Neural progenitor cell (in vitro differentiated cells): Measurements from ENCODE around the gene CDH20. TPM values are rescaled to one million over a fixed set of nuclear protein-coding genes. Genes with fewer than 3 reads are reported as not detected.
A peak's percentile ranks its signal among the peaks of the same experiment; 100 is the strongest.

Source experiments
- DNase-seq: peaks from one replicate; pipeline ENCODE4 v3.0.0-alpha.2; 2016; ENCODE audit warnings: low spot score
- H2AFZ ChIP-seq: fragments of 200-600 bp; sonication (generic); replicated peaks from 2 replicates; pipeline ENCODE4 v1.6.1; 2016; ENCODE audit warnings: antibody characterized with exemption
- H3F3A ChIP-seq: fragments of 200-600 bp; sonication (generic); 2 replicates; pipeline ENCODE4 v1.6.1; 2016; ENCODE audit warnings: antibody characterized with exemption, low read depth
- H3K27ac ChIP-seq: fragments of 200-600 bp; sonication (generic); 2 replicates; pipeline ENCODE4 v1.5.1; 2016; ENCODE audit warnings: mild to moderate bottlenecking
- H3K27me3 ChIP-seq: fragments of 200-600 bp; sonication (generic); 2 replicates; pipeline ENCODE4 v1.6.1; 2016; ENCODE audit warnings: mild to moderate bottlenecking, moderate library complexity
- H3K36me3 ChIP-seq: fragments of 200-600 bp; sonication (generic); 2 replicates; pipeline ENCODE4 v1.5.1; 2016
- H3K4me1 ChIP-seq: fragments of 200-600 bp; sonication (generic); 2 replicates; pipeline ENCODE4 v1.6.1; 2016; ENCODE audit warnings: mixed run types
- H3K4me2 ChIP-seq: fragments of 200-600 bp; sonication (generic); 2 replicates; pipeline ENCODE4 v1.6.1; 2016
- H3K4me3 ChIP-seq: fragments of 200-600 bp; sonication (generic); 2 replicates; pipeline ENCODE4 v1.5.1; 2016
- H3K79me2 ChIP-seq: fragments of 200-600 bp; sonication (generic); 2 replicates; pipeline ENCODE4 v1.6.1; 2016; ENCODE audit warnings: low read depth
- H3K9ac ChIP-seq: fragments of 200-600 bp; sonication (generic); 2 replicates; pipeline ENCODE4 v1.6.1; 2016
- H3K9me3 ChIP-seq: fragments of 200-600 bp; sonication (generic); 2 replicates; pipeline ENCODE4 v1.5.1; 2016; ENCODE audit warnings: low read depth
- H4K20me1 ChIP-seq: fragments of 200-600 bp; sonication (generic); 2 replicates; pipeline ENCODE4 v1.6.1; 2016; ENCODE audit warnings: low read depth
- H3K27ac Mint-ChIP-seq: 3 replicates; pipeline ENCODE4 v1.8.0; 2021; ENCODE audit warnings: mixed read lengths
- H3K27me3 Mint-ChIP-seq: 2 replicates; pipeline ENCODE4 v1.8.0; 2022; ENCODE audit warnings: low read depth, mild to moderate bottlenecking, inconsistent platforms, moderate library complexity, mixed read lengths; ENCODE audit not compliant: insufficient read depth
- H3K36me3 Mint-ChIP-seq: 3 replicates; pipeline ENCODE4 v1.8.0; 2021; ENCODE audit warnings: mixed read lengths
- H3K4me1 Mint-ChIP-seq: 3 replicates; pipeline ENCODE4 v1.8.0; 2021; ENCODE audit warnings: mixed read lengths
- H3K4me3 Mint-ChIP-seq: 3 replicates; pipeline ENCODE4 v1.8.0; 2021; ENCODE audit warnings: mild to moderate bottlenecking, moderate library complexity, mixed read lengths
- H3K9me3 Mint-ChIP-seq: 3 replicates; pipeline ENCODE4 v1.8.0; 2020; ENCODE audit warnings: mixed read lengths
- EZH2 ChIP-seq: fragments of 200-600 bp; sonication (generic); IDR thresholded peaks from 2 replicates; pipeline ENCODE4 v1.6.1; 2017; ENCODE audit warnings: antibody characterized with exemption, mild to moderate bottlenecking, moderate library complexity
- EZH2phosphoT487 ChIP-seq: fragments of 200-600 bp; sonication (generic); IDR thresholded peaks from 2 replicates; pipeline ENCODE4 v1.6.1; 2017; ENCODE audit warnings: antibody characterized with exemption
- total RNA-seq: library from RNA; depleted of rRNA; stranded (reverse); fragments of >200 nt; gene quantifications from 2 replicates; pipeline ENCODE4 v1.2.3, GENCODE V29; 2015; ENCODE audit warnings: low replicate concordance
- TF ChIP-seq, protein P1 (sequence below): fragments of 200-600 bp; sonication (generic); IDR thresholded peaks from 2 replicates; pipeline ENCODE4 v1.5.1; 2017; ENCODE audit warnings: antibody characterized with exemption, mild to moderate bottlenecking

CDH20 gene
- total RNA-seq, 1 donor from 2014 or later, result 1.6 TPM

DNA sequence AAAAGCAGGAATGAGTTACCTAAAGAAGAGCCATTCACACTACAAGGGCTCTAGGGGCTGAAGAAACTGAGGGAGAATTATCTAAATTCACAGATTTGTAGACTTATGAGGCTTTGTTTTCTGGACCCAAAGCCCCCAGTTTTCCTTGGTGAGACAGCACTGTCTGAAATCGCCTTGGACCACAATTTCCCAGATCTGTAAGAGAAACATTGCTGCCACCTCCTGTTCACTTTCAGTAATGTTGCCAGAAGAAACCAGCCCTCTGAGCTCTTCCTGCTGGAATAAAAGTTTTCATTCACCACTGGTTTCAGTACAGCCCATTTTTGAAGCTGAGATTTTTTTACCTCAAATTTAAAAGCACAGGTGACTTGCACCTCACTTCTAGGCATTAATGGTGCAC lies 169.2 kb downstream of the CDH20 start:
- Histone ChIP-seq H3K27me3 (no peaks in the 10 kb centered on the region), H3K9me3 (no peaks in the 10 kb centered on the region), H4K20me1 (no peaks in the 10 kb centered on the region), H3K4me3 (no peak overlapping the region), H3K9ac (no peak overlapping the region), H3K4me1 (peaks cover 6% of the 10 kb centered on the region), H3F3A (no peaks in the 10 kb centered on the region), H3K79me2 (no peaks in the 10 kb centered on the region), H3K27ac (no peak overlapping the region), H3K36me3 (no peaks in the 10 kb centered on the region), H2AFZ (peak overlapping the region; percentile 48), H3K4me2 (no peak overlapping the region)
- H3K9me3 Mint-ChIP-seq, result no peaks in the 10 kb centered on the region
- peak overlapping the region; percentile 25 for H3K27ac Mint-ChIP-seq
- peaks cover 3% of the 10 kb centered on the region for H3K36me3 Mint-ChIP-seq
- H3K27me3 Mint-ChIP-seq, result peaks cover 4% of the 10 kb centered on the region
- TF ChIP-seq EZH2phosphoT487 (no peak), EZH2 (no peak)
- TF ChIP-seq, protein P1, sequence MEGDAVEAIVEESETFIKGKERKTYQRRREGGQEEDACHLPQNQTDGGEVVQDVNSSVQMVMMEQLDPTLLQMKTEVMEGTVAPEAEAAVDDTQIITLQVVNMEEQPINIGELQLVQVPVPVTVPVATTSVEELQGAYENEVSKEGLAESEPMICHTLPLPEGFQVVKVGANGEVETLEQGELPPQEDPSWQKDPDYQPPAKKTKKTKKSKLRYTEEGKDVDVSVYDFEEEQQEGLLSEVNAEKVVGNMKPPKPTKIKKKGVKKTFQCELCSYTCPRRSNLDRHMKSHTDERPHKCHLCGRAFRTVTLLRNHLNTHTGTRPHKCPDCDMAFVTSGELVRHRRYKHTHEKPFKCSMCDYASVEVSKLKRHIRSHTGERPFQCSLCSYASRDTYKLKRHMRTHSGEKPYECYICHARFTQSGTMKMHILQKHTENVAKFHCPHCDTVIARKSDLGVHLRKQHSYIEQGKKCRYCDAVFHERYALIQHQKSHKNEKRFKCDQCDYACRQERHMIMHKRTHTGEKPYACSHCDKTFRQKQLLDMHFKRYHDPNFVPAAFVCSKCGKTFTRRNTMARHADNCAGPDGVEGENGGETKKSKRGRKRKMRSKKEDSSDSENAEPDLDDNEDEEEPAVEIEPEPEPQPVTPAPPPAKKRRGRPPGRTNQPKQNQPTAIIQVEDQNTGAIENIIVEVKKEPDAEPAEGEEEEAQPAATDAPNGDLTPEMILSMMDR, result peak; percentile 86
- no peak overlapping the region for H3K4me3 Mint-ChIP-seq
- peaks cover 13% of the 10 kb centered on the region for H3K4me1 Mint-ChIP-seq
- peak; percentile 82 for DNase-seq

DNA sequence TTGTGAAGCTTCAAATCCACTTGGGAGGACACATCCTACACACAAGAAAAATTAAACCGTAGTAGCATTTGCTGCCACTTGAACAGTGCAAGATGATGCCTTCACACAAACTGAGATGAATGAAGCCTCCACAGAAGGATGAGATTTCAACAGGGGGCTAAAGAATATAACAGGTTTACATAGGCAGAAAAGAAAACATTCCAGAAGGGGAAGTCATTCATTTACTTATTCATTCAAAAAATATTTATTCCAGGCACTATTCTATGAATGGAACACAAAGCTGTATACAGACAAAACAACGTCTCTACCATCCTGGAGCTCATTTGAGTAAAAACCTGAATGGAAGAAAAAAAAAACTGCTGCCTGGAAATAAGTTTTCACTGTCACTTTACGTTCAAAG lies 170.5 kb downstream of the CDH20 start:
- H3K4me2 ChIP-seq, result no peak overlapping the region
- DNase-seq, result no peak
- Mint-ChIP-seq H3K9me3 (no peaks in the 10 kb centered on the region), H3K4me1 (peaks cover 13% of the 10 kb centered on the region), H3K4me3 (no peak overlapping the region), H3K36me3 (peaks cover 3% of the 10 kb centered on the region), H3K27ac (no peak overlapping the region), H3K27me3 (peaks cover 4% of the 10 kb centered on the region)
- H3K4me1 ChIP-seq, result peaks cover 6% of the 10 kb centered on the region
- H3K9me3 ChIP-seq, result no peaks in the 10 kb centered on the region
- TF ChIP-seq EZH2 (no peak), EZH2phosphoT487 (no peak)
- TF ChIP-seq, protein P1, result no peak
- no peak overlapping the region for H3K27ac ChIP-seq
- no peaks in the 10 kb centered on the region for H3K27me3 ChIP-seq
- no peak overlapping the region for H3K9ac ChIP-seq
- H3F3A ChIP-seq, result no peaks in the 10 kb centered on the region
- no peaks in the 10 kb centered on the region for H3K79me2 ChIP-seq
- H2AFZ ChIP-seq, result no peak overlapping the region
- H3K4me3 ChIP-seq, result no peak overlapping the region
- no peaks in the 10 kb centered on the region for H3K36me3 ChIP-seq
- H4K20me1 ChIP-seq, result no peaks in the 10 kb centered on the region

DNA sequence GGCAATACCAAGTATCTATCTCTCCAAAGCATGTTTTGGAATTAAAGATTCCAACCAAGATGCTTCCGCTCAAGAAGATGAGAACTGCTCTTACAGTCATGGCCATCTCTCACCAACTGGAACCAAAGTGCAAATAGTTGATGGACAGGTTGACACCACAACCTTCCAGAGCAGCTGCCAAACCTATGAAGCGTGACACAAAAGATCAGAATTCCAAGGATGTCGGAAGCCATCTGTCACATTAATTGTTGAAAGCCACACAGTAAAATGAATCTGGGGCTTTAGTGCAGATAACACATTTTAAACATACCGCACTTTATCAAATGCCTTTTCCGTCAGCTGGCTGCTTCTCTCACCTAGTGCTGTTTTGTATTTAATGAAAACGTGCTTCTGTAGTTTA lies 195.7 kb downstream of the CDH20 start:
- Histone ChIP-seq H3K4me1 (peaks cover 11% of the 10 kb centered on the region), H3K79me2 (no peaks in the 10 kb centered on the region), H4K20me1 (no peaks in the 10 kb centered on the region), H3K4me3 (no peak overlapping the region), H3K4me2 (no peak overlapping the region), H2AFZ (no peak overlapping the region), H3K36me3 (no peaks in the 10 kb centered on the region), H3K27me3 (no peaks in the 10 kb centered on the region), H3K27ac (no peak overlapping the region), H3K9ac (no peak overlapping the region), H3K9me3 (no peaks in the 10 kb centered on the region), H3F3A (no peaks in the 10 kb centered on the region)
- TF ChIP-seq EZH2phosphoT487, result no peak
- TF ChIP-seq, protein P1, result no peak
- TF ChIP-seq EZH2, result no peak
- no peak overlapping the region for H3K4me3 Mint-ChIP-seq
- no peak overlapping the region for H3K27ac Mint-ChIP-seq
- H3K36me3 Mint-ChIP-seq, result no peaks in the 10 kb centered on the region
- no peaks in the 10 kb centered on the region for H3K27me3 Mint-ChIP-seq
- DNase-seq, result no peak
- no peaks in the 10 kb centered on the region for H3K9me3 Mint-ChIP-seq
- peaks cover 8% of the 10 kb centered on the region for H3K4me1 Mint-ChIP-seq
